Measurements from ENCODE around the gene MASP1. TPM values are rescaled to one million over a fixed set of nuclear protein-coding genes. Genes with fewer than 3 reads are reported as not detected.

Gene MASP1
- total RNA-seq, 1 experiment from 2014 or later: not detected

- Histone ChIP-seq H3K4me1 (ENCODE audit: control insufficient read depth, insufficient read depth, low read length) (no peaks in the 10 kb centered on the region), H3K27me3 (ENCODE audit: control insufficient read depth, insufficient read depth, low read length) (peaks cover 5% of the 10 kb centered on the region), H3K9me3 (ENCODE audit: control insufficient read depth, insufficient read depth, low read depth, low read length) (no peaks in the 10 kb centered on the region), H3K27ac (ENCODE audit: low read length) (no peak overlapping the region), H3K36me3 (ENCODE audit: control insufficient read depth, insufficient read depth, low read length) (no peaks in the 10 kb centered on the region), H3K4me3 (ENCODE audit: low read depth in 2 of 2, low read length in 2 of 2) (no peak overlapping the region)
- ATAC-seq: no peak
- no TSS peak for BruUV-seq (replicated peaks)
- in situ Hi-C loops (cut with HindIII; ENCODE audit: low pct_unique_long_range_greater_than_20kb, low sequenced_read_pairs): no loop called here
- no peak for TF ChIP-seq SIN3A (IDR thresholded peaks at IDR 0.05; ENCODE audit: borderline replicate concordance, insufficient read depth, low read depth, low read length)
- TF ChIP-seq TCF7L2 (IDR thresholded peaks at IDR 0.05; ENCODE audit: low read depth, low read length): no peak
- no peak for TF ChIP-seq POLR2AphosphoS5 (IDR thresholded peaks at IDR 0.05; ENCODE audit: low read depth, low read length)
- TF ChIP-seq REST (IDR thresholded peaks at IDR 0.05; ENCODE audit: insufficient read depth in 1 of 2, low read depth in 2 of 2, low read length in 1 of 2): no peak
- TF ChIP-seq CTCF (IDR thresholded peaks at IDR 0.05): no peak
- POLR2A ChIA-PET: no interaction called here
- CTCF ChIA-PET: no interaction called here
- intact Hi-C loops (cut with micrococcal nuclease; ENCODE audit: unreplicated experiment): no loop called here
- no peak for DNase-seq (ENCODE audit: low read depth, low spot score)
Measured at GRCh38 chr3:187251599-187251998, 39.9 kb downstream of the MASP1 start.

- ATAC-seq (no peak), DNase-seq (ENCODE audit: low read depth, low spot score) (no peak)
- H3K36me3 ChIP-seq (ENCODE audit: control insufficient read depth, insufficient read depth, low read length): no peaks in the 10 kb centered on the region
- no peak overlapping the region for H3K27ac ChIP-seq (ENCODE audit: low read length)
- H3K9me3 ChIP-seq (ENCODE audit: control insufficient read depth, insufficient read depth, low read depth, low read length): no peaks in the 10 kb centered on the region
- H3K4me3 ChIP-seq (ENCODE audit: low read depth in 2 of 2, low read length in 2 of 2): no peak overlapping the region
- BruUV-seq (replicated peaks): no TSS peak
- peaks cover 15% of the 10 kb centered on the region for H3K27me3 ChIP-seq (ENCODE audit: control insufficient read depth, insufficient read depth, low read length)
- CTCF ChIA-PET: no interaction called here
- POLR2A ChIA-PET: no interaction called here
- TF ChIP-seq POLR2AphosphoS5 (IDR thresholded peaks at IDR 0.05; ENCODE audit: low read depth, low read length): no peak
- TF ChIP-seq SIN3A (IDR thresholded peaks at IDR 0.05; ENCODE audit: borderline replicate concordance, insufficient read depth, low read depth, low read length): no peak
- TF ChIP-seq TCF7L2 (IDR thresholded peaks at IDR 0.05; ENCODE audit: low read depth, low read length): no peak
- no peak for TF ChIP-seq CTCF (IDR thresholded peaks at IDR 0.05)
- no peak for TF ChIP-seq REST (IDR thresholded peaks at IDR 0.05; ENCODE audit: insufficient read depth in 1 of 2, low read depth in 2 of 2, low read length in 1 of 2)
- intact Hi-C loops (cut with micrococcal nuclease; ENCODE audit: unreplicated experiment): no loop called here
- in situ Hi-C loops (cut with HindIII; ENCODE audit: low pct_unique_long_range_greater_than_20kb, low sequenced_read_pairs): no loop called here
- no peaks in the 10 kb centered on the region for H3K4me1 ChIP-seq (ENCODE audit: control insufficient read depth, insufficient read depth, low read length)
Measured at GRCh38 chr3:187247398-187247797, 44.1 kb downstream of the MASP1 start.
